Nephron progenitor cell (in vitro differentiated cells): ENCODE measurements around the gene NR2E1.

Experiments
- DNase-seq: peaks from one replicate; pipeline ENCODE4 v3.0.0; 2021
- H3K27ac Mint-ChIP-seq: 2 replicates; pipeline ENCODE4 v1.8.0; 2021; ENCODE audit warnings: mild to moderate bottlenecking, moderate library complexity, mixed read lengths
- H3K27me3 Mint-ChIP-seq: 2 replicates; pipeline ENCODE4 v1.8.0; 2021; ENCODE audit warnings: mild to moderate bottlenecking, low read depth, mixed read lengths; ENCODE audit not compliant: poor library complexity
- H3K36me3 Mint-ChIP-seq: 2 replicates; pipeline ENCODE4 v1.8.0; 2021; ENCODE audit warnings: low read depth, mixed read lengths
- H3K4me1 Mint-ChIP-seq: 2 replicates; pipeline ENCODE4 v1.8.0; 2021; ENCODE audit warnings: mixed read lengths
- H3K4me3 Mint-ChIP-seq: 2 replicates; pipeline ENCODE4 v1.8.0; 2021; ENCODE audit warnings: mild to moderate bottlenecking, moderate library complexity, mixed read lengths
- H3K9me3 Mint-ChIP-seq: 2 replicates; pipeline ENCODE4 v1.8.0; 2021; ENCODE audit warnings: mild to moderate bottlenecking, moderate library complexity, mixed read lengths
- CTCF ChIP-seq: fragments of 200-600 bp; sonication (generic); IDR thresholded peaks from 2 replicates; pipeline ENCODE4 v1.5.0; 2021; ENCODE audit warnings: antibody characterized with exemption

NR2E1 gene

DNA sequence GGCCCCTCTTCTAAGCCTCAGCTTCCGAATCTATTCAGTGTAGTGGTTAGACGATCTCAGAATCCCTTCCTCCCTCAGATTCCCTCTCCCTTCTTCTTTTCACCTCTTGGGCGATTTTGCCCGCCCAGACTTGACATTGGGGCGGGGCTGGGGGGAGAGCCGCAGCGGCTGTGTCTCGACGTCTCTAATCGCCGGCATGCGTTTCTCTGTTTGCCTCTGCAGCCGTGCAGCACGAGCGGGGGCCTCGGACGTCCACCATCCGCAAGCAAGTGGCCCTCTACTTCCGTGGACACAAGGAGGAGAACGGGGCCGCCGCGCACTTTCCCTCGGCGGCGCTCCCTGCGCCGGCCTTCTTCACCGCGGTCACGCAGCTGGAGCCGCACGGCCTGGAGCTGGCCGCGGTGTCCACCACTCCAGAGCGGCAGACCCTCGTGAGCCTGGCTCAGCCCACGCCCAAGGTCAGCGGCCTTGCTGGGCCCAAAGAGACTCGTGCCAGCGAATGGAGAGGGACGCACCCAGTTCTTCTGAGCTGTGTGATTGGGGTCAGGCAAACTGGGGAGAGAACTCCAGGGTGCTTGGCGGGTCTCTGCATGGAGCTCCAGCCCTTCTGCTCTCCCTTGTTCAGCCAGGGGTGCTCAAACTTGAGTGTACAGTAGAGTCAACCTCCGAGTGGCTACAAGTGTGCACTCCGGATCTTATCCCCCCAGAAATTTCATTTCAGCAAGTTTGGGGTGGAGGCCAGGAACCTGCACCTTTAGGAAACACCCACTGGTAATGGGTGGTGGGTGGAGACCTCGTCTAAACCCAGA is 10.7 kb downstream of the NR2E1 start:
- TF ChIP-seq CTCF, result no peak
- peaks cover 100% of the 10 kb centered on the region for H3K27me3 Mint-ChIP-seq
- no peaks in the 10 kb centered on the region for H3K36me3 Mint-ChIP-seq
- H3K9me3 Mint-ChIP-seq, result peaks cover 4% of the 10 kb centered on the region
- H3K4me1 Mint-ChIP-seq, result peaks cover 6% of the 10 kb centered on the region
- H3K27ac Mint-ChIP-seq, result no peak overlapping the region
- DNase-seq, result peak; percentile 35
- peak overlapping the region; percentile 72 for H3K4me3 Mint-ChIP-seq

GRCh38 chr6:108179741-108180140 is 13.9 kb downstream of the NR2E1 start:
- Mint-ChIP-seq H3K27ac (no peak overlapping the region), H3K36me3 (no peaks in the 10 kb centered on the region), H3K4me3 (no peak overlapping the region), H3K9me3 (no peaks in the 10 kb centered on the region), H3K27me3 (peaks cover 95% of the 10 kb centered on the region), H3K4me1 (peaks cover 6% of the 10 kb centered on the region)
- no peak for TF ChIP-seq CTCF
- DNase-seq, result no peak

- H3K27me3 Mint-ChIP-seq, result peaks cover 95% of the 10 kb centered on the region
- peaks cover 6% of the 10 kb centered on the region for H3K4me1 Mint-ChIP-seq
- DNase-seq, result no peak
- no peak overlapping the region for H3K4me3 Mint-ChIP-seq
- TF ChIP-seq CTCF, result no peak
- H3K27ac Mint-ChIP-seq, result no peak overlapping the region
- H3K9me3 Mint-ChIP-seq, result no peaks in the 10 kb centered on the region
- no peaks in the 10 kb centered on the region for H3K36me3 Mint-ChIP-seq
Measured at GRCh38 chr6:108180266-108180665, 14.4 kb downstream of the NR2E1 start.

DNA sequence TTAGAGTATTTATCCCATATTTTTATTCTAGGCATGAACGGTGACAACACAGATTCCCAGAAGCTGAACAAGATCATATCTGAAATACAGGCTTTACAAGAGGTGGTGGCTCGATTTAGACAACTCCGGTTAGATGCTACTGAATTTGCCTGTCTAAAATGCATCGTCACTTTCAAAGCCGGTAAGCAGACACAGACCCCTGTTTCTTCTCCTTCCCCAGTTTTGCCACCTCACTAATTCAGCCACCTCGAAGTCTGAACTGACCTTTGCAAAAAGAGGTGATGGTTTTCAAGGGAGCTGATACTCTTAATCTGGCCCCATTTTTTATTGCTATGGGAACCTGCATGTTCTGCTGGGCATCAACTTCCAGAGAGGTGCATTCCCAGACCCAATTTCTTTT is 15.0 kb downstream of the NR2E1 start:
- Mint-ChIP-seq H3K4me1 (peaks cover 6% of the 10 kb centered on the region), H3K36me3 (no peaks in the 10 kb centered on the region), H3K27me3 (peaks cover 94% of the 10 kb centered on the region), H3K4me3 (no peak overlapping the region), H3K9me3 (no peaks in the 10 kb centered on the region), H3K27ac (no peak overlapping the region)
- TF ChIP-seq CTCF, result no peak
- no peak for DNase-seq

DNA sequence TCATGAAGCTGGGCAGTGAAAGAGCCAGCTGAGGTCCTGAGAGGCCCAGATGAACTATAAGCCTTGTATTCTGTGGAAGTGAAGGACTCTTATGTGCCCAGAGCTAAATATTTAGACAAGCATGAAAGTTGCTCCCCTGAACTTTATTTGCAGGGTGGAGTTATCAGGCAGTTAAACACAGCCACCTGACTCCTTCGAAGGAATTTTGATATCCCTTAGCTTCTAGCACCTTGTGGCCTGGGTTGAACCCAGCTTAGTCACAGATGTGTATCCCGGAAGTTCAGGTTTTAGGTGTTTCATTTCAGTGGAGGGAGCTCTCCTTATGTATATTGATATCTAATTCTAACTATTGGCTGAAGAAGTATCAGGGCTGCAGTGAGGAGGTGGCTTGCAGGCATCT is 20.4 kb downstream of the NR2E1 start:
- H3K36me3 Mint-ChIP-seq, result no peaks in the 10 kb centered on the region
- no peaks in the 10 kb centered on the region for H3K4me1 Mint-ChIP-seq
- no peak overlapping the region for H3K27ac Mint-ChIP-seq
- peaks cover 92% of the 10 kb centered on the region for H3K27me3 Mint-ChIP-seq
- no peaks in the 10 kb centered on the region for H3K9me3 Mint-ChIP-seq
- TF ChIP-seq CTCF, result no peak
- no peak overlapping the region for H3K4me3 Mint-ChIP-seq
- DNase-seq, result no peak

GRCh38 chr6:108187519-108187918 is 21.7 kb downstream of the NR2E1 start:
- peaks cover 92% of the 10 kb centered on the region for H3K27me3 Mint-ChIP-seq
- no peak for DNase-seq
- TF ChIP-seq CTCF, result no peak
- H3K9me3 Mint-ChIP-seq, result no peaks in the 10 kb centered on the region
- no peaks in the 10 kb centered on the region for H3K4me1 Mint-ChIP-seq
- H3K4me3 Mint-ChIP-seq, result no peak overlapping the region
- H3K36me3 Mint-ChIP-seq, result no peaks in the 10 kb centered on the region
- no peak overlapping the region for H3K27ac Mint-ChIP-seq
